Endothelial cell of umbilical vein (primary cell): ENCODE measurements around the gene COL9A3. TPM values are rescaled to one million over a fixed set of nuclear protein-coding genes. Genes with fewer than 3 reads are reported as not detected.
A peak's percentile ranks its signal among the peaks of the same experiment; 100 is the strongest.

ENCODE experiments used
- BruUV-seq: library from RNA; stranded (reverse); fragments of 400-500 nt; replicated peaks from 2 replicates; lab custom pipeline; 2021; lab: Mats Ljungman, UMichigan
- CTCF ChIA-PET: fragments of 300-600, 350-600 bp; sonication (Branson Sonifier 250); formaldehyde crosslinking; loops from one replicate; lab custom pipeline; 2021; ENCODE audit warnings: antibody characterized with exemption, inconsistent platforms; lab: Charles Lee
- POLR2A ChIA-PET: fragments of 300-600, 350-600 bp; sonication (Branson Sonifier 250); formaldehyde crosslinking; loops from one replicate; lab custom pipeline; 2021; ENCODE audit warnings: antibody characterized with exemption, inconsistent platforms; lab: Charles Lee
- DNase-seq: peaks from one replicate; pipeline ENCODE4 v3.0.0-alpha.2; 2011; ENCODE audit warnings: low read depth, low spot score
- FAIRE-seq: peaks from 2 replicates; lab custom pipeline; 2011; peaks lifted over from hg19 to GRCh38; lab: Jason Lieb, UNC
- H2AFZ ChIP-seq: 2 replicates; pipeline ENCODE4 v1.6.0; 2012; ENCODE audit warnings: low read depth, low read length, control low read depth, inconsistent platforms
- H3K27ac ChIP-seq: 2 replicates; pipeline ENCODE4 v1.5.1; 2011; ENCODE audit warnings: low read depth, mild to moderate bottlenecking, control low read depth, low read length, moderate library complexity; ENCODE audit not compliant: insufficient read depth
- H3K27me3 ChIP-seq, 2 experiments: 2 replicates each; pipeline versions ENCODE4 v1.6.0 to v1.6.1; 2011; ENCODE audit warnings: low read length in 2 of 2, mixed read lengths in 1 of 2; ENCODE audit not compliant: control insufficient read depth in 2 of 2, insufficient read depth in 2 of 2
- H3K36me3 ChIP-seq, 2 experiments: 2 replicates in 1 of 2; 3 replicates in 1 of 2; pipeline ENCODE4 v1.5.1; 2011; ENCODE audit warnings: low read length in 2 of 2, mild to moderate bottlenecking in 1 of 2, moderate library complexity in 1 of 2; ENCODE audit not compliant: control insufficient read depth in 2 of 2, insufficient read depth in 2 of 2; ENCODE audit errors: extremely low read depth in 1 of 2
- H3K4me1 ChIP-seq: 3 replicates; pipeline ENCODE4 v1.5.1; 2011; ENCODE audit warnings: mild to moderate bottlenecking, low read length; ENCODE audit not compliant: control insufficient read depth, insufficient read depth; ENCODE audit errors: extremely low read depth
- H3K4me2 ChIP-seq: 2 replicates; pipeline ENCODE4 v1.6.1; 2011; ENCODE audit warnings: low read length, control low read depth, mixed read lengths; ENCODE audit not compliant: insufficient read depth
- H3K4me3 ChIP-seq, 3 experiments: fragments of 200-600 bp in 1 of 3; sonication (generic), shearing (Covaris generic) in 1 of 3; replicated peaks in 1 of 3; 2 replicates each; pipeline ENCODE4 v1.5.1; 2011 to 2016; ENCODE audit warnings: control low read depth in 3 of 3, low read length in 3 of 3, mild to moderate bottlenecking in 2 of 3, inconsistent platforms in 1 of 3, low read depth in 1 of 3, moderate library complexity in 1 of 3; ENCODE audit not compliant: insufficient read depth in 1 of 3
- H3K79me2 ChIP-seq: 2 replicates; pipeline ENCODE4 v1.6.0; 2012; ENCODE audit warnings: low read length, inconsistent platforms; ENCODE audit not compliant: control insufficient read depth, insufficient read depth
- H3K9ac ChIP-seq: replicated peaks from 2 replicates; pipeline ENCODE3; 2011; ENCODE audit warnings: low read length, control low read depth; ENCODE audit not compliant: insufficient read depth; ENCODE audit errors: extremely low read depth
- H3K9me1 ChIP-seq: replicated peaks from 3 replicates; pipeline ENCODE4 v1.6.0; 2011; ENCODE audit warnings: mild to moderate bottlenecking, low read length; ENCODE audit not compliant: control insufficient read depth, insufficient read depth; ENCODE audit errors: extremely low read depth
- H3K9me3 ChIP-seq: replicated peaks from 2 replicates; pipeline ENCODE4 v1.5.1; 2012; ENCODE audit warnings: low read length, inconsistent platforms; ENCODE audit not compliant: control insufficient read depth, insufficient read depth
- H4K20me1 ChIP-seq: replicated peaks from 2 replicates; pipeline ENCODE3; 2011; ENCODE audit warnings: mild to moderate bottlenecking, low read length; ENCODE audit not compliant: control insufficient read depth, insufficient read depth; ENCODE audit errors: extremely low read depth
- FOS ChIP-seq: IDR thresholded peaks from 2 replicates; pipeline ENCODE4 v1.6.1; 2011; ENCODE audit warnings: mild to moderate bottlenecking, low read length, moderate library complexity, borderline replicate concordance; ENCODE audit not compliant: insufficient read depth
- JUN ChIP-seq: IDR thresholded peaks from 2 replicates; pipeline ENCODE4 v1.6.1; 2011; ENCODE audit warnings: borderline replicate concordance, low read depth; ENCODE audit not compliant: insufficient read length, insufficient read depth
- MYC ChIP-seq: IDR thresholded peaks from one replicate; pipeline ENCODE4 v1.6.1; 2011; ENCODE audit warnings: mild to moderate bottlenecking, low read depth, low read length
- POLR2A ChIP-seq: IDR thresholded peaks from 2 replicates; pipeline ENCODE4 v1.6.1; 2012; ENCODE audit warnings: low read depth, mild to moderate bottlenecking, control low read depth, low read length
- dilution Hi-C: fragments of 300-500 bp; cut with MboI; formaldehyde crosslinking; loops from one replicate; pipeline ENCODE4 v1.15.0; 2019; ENCODE audit warnings: low sequenced_read_pairs; ENCODE audit not compliant: extremely low pct_ligation_motif_present
- intact Hi-C: fragments of 100-400 bp; cut with micrococcal nuclease; formaldehyde crosslinking; loops from one replicate; pipeline ENCODE4 v1.10.0; 2022
- polyA plus RNA-seq, 4 experiments: library from polyadenylated mRNA; depleted of rRNA in 3 of 4; stranded (reverse) in 3 of 4; unstranded in 1 of 4; fragments of >200 nt; gene quantifications; 2 replicates each; pipeline versions ENCODE4 v1.2.1 to v1.2.3, GENCODE V29; 2011 to 2012; ENCODE audit warnings: missing spikeins in 1 of 4
- total RNA-seq: library from RNA; stranded (reverse); gene quantifications from 2 replicates; pipeline ENCODE4 v1.2.3, GENCODE V29; 2021
- TF ChIP-seq, protein P1 (sequence below), 2 donors: IDR thresholded peaks; 1 replicate in 1 of 2; 2 replicates in 1 of 2; pipeline ENCODE4 v1.5.1; 2011; ENCODE audit warnings: low read length in 2 of 2, mild to moderate bottlenecking in 2 of 2, moderate library complexity in 2 of 2, control low read depth in 1 of 2, inconsistent platforms in 1 of 2, low read depth in 1 of 2; ENCODE audit not compliant: insufficient read depth in 1 of 2; ENCODE audit errors: extremely low read depth in 1 of 2
- TF ChIP-seq, protein P2 (sequence below): IDR thresholded peaks from 2 replicates; pipeline ENCODE4 v1.6.1; 2011; ENCODE audit not compliant: insufficient read depth, insufficient read length

COL9A3 gene
- total and polyA plus RNA-seq, 2 donors (not counting 3 experiments of a cell fraction or from before 2014, with no cell fraction given), result 0.46 to 0.60 TPM

DNA sequence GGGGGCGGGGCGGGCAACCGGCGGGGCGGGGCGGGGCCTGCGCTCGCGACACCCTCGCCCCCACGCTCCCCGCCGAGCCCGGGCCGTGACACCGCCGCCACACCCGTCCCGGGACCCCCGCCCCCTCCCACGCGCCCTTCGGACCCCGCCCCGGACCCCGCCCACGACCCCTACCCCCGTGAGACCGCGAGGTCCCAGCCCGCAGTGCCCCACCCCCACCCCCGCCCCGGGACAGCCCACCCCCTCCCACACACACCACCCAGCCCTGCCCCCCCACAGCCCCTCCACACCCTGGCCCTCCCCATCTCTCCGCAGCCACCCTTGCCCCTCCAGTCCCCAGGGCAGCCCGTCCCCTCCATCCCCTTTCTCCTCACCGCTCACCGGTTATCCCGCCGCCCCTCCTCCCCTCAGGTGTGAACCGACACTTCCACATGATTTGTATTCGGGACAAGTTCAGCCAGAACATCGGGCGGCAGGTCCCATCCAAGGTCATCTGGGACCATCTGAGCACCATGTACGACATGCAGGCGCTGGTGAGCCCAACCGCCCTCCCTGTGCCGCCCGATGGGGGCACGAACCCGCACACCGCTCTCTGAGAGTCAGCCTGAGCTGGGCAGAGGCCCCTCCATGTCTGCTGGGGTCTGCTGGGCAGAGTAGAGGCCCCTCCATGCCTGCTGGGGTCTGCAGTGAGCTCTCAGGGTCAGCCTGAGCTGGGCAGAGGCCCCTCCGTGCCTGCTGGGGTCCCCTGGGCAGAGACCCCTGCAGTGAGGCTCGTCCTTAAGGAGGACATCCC lies 20.0 kb upstream of the COL9A3 start:
- TF ChIP-seq POLR2A (no peak), FOS (no peak), MYC (no peak), JUN (no peak)
- TF ChIP-seq, protein P1, sequence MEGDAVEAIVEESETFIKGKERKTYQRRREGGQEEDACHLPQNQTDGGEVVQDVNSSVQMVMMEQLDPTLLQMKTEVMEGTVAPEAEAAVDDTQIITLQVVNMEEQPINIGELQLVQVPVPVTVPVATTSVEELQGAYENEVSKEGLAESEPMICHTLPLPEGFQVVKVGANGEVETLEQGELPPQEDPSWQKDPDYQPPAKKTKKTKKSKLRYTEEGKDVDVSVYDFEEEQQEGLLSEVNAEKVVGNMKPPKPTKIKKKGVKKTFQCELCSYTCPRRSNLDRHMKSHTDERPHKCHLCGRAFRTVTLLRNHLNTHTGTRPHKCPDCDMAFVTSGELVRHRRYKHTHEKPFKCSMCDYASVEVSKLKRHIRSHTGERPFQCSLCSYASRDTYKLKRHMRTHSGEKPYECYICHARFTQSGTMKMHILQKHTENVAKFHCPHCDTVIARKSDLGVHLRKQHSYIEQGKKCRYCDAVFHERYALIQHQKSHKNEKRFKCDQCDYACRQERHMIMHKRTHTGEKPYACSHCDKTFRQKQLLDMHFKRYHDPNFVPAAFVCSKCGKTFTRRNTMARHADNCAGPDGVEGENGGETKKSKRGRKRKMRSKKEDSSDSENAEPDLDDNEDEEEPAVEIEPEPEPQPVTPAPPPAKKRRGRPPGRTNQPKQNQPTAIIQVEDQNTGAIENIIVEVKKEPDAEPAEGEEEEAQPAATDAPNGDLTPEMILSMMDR (IDR thresholded peaks at IDR 0.05; ENCODE audit: extremely low read depth in 1 of 2, insufficient read depth in 1 of 2, low read depth in 1 of 2, low read length in 2 of 2), result no peak
- TF ChIP-seq, protein P2, sequence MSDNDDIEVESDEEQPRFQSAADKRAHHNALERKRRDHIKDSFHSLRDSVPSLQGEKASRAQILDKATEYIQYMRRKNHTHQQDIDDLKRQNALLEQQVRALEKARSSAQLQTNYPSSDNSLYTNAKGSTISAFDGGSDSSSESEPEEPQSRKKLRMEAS, result no peak

More for the DNA sequence above, 20.0 kb upstream of the COL9A3 start:
- no peak for FAIRE-seq
- Histone ChIP-seq H3K9me1 (no peaks in the 10 kb centered on the region), H3K4me2 (peak overlapping the region; percentile 1), H2AFZ (peak overlapping the region; percentile 85), H3K4me3 (peak overlapping the region in 2 of 3 experiments; percentile 17 to 66), H3K4me1 (peaks cover 18% of the 10 kb centered on the region), H3K79me2 (peaks cover 14% of the 10 kb centered on the region), H3K27ac (no peak overlapping the region), H3K27me3 (no peaks in the 10 kb centered on the region), H3K36me3 (peaks cover 11 to 12% of the 10 kb centered on the region in 2 experiments), H3K9me3 (no peaks in the 10 kb centered on the region), H4K20me1 (no peaks in the 10 kb centered on the region), H3K9ac (peak overlapping the region; percentile 53)
- POLR2A ChIA-PET, result no interaction called here
- TSS peak; percentile 10 for BruUV-seq
- dilution Hi-C loops, result no loop called here
- CTCF ChIA-PET, result interaction anchor here (0.6 to 2.0 kb wide), 5 partner anchors 9 to 180 kb away, joined by 3 to 8 read pairs (median 3); no protein-coding TSS in a partner anchor
- DNase-seq, result no peak
- intact Hi-C loops, result loop anchor here (10.0 kb wide), 1 partner anchor 492 kb away; the partner anchor contains the start of gene ADRM1
